ENCODE results near the gene PKP1. TPM values are rescaled to one million over a fixed set of nuclear protein-coding genes. Genes with fewer than 3 reads are reported as not detected.
"Not testable (repeated sequence)": the region's sequence is repeated elsewhere in the genome, so short reads cannot be mapped to it uniquely, and the experiment has no call there.

Gene PKP1, protein sequence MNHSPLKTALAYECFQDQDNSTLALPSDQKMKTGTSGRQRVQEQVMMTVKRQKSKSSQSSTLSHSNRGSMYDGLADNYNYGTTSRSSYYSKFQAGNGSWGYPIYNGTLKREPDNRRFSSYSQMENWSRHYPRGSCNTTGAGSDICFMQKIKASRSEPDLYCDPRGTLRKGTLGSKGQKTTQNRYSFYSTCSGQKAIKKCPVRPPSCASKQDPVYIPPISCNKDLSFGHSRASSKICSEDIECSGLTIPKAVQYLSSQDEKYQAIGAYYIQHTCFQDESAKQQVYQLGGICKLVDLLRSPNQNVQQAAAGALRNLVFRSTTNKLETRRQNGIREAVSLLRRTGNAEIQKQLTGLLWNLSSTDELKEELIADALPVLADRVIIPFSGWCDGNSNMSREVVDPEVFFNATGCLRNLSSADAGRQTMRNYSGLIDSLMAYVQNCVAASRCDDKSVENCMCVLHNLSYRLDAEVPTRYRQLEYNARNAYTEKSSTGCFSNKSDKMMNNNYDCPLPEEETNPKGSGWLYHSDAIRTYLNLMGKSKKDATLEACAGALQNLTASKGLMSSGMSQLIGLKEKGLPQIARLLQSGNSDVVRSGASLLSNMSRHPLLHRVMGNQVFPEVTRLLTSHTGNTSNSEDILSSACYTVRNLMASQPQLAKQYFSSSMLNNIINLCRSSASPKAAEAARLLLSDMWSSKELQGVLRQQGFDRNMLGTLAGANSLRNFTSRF
- 1 to 10 TPM in 1 of 2 donors, under 1 TPM in 1; 0.83 to 2.8 TPM for total RNA-seq
- long read RNA-seq, donor 1: 0 reads
- long read RNA-seq, donor 2, partial matches to known transcripts: 1 of 4 reads
- long read RNA-seq, donor 2, other reads (novel, unspliced or antisense): 3 of 4 reads

DNA sequence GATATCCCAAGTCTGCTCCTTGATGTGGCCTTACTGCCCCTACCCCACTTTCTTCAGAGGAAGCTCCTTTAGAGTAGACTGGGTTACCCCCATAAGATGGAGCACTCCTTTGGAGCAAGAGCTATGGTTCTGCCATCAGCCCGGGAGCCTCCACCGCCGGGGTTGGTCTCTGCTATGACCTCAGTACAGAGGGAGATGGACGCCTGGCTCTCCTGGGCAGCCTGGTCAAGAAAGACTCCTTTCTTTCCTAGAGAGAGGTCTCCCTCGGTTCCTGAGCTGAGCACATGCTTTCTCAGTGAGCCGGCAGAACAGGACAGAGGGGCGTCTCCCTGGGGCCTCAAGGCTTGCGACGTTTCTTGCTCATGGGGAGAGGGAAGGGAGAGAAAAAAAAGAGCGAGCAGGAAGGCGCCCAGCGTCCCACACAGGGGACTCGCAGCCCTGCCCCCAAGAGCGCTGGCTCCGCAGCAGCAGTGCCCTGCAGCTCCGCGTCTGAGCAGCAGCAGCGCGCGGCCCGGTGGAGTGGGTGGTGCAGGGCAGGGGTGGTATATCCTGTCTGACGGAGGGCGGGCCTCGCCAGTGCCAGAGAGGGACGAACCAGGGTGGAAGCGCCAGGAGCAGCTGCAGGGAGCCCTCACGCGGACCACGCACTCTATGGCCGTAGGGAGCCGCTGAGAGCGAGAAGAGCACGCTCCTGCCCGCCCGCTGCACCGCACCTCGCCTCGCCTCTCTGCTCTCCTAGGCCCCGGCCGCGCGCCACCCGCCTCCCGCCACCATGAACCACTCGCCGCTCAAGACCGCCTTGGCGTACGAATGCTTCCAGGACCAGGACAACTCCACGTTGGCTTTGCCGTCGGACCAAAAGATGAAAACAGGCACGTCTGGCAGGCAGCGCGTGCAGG lies at the start of gene PKP1:
PKP1 (plus strand) TSS at position 576 of the 899 bp plus-strand sequence; CDS start at position 773, 197 bp downstream.
- intact Hi-C loops (cut with DNase I): no loop called here
- DNase-seq (ENCODE audit: low spot score): peak; percentile 84

DNA sequence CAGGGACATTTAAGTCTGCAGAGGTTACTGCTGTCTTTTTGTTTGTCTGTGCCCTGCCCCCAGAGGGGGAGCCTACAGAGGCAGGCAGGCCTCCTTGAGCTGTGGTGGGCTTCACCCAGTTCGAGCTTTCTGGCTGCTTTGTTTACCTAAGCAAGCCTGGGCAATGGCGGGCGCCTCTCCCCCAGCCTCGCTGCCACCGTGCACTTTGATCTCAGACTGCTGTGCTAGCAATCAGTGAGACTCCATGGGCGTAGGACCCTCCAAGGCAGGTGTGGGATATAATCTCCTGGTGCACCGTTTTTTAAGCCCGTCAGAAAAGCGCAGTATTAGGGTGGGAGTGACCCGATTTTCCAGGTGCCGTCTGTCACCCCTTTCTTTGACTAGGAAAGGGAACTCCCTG lies 43.7 kb upstream of the PKP1 start:
- DNase-seq (ENCODE audit: low spot score): peak; percentile 18
- intact Hi-C loops (cut with DNase I): not testable (repeated sequence)

DNA sequence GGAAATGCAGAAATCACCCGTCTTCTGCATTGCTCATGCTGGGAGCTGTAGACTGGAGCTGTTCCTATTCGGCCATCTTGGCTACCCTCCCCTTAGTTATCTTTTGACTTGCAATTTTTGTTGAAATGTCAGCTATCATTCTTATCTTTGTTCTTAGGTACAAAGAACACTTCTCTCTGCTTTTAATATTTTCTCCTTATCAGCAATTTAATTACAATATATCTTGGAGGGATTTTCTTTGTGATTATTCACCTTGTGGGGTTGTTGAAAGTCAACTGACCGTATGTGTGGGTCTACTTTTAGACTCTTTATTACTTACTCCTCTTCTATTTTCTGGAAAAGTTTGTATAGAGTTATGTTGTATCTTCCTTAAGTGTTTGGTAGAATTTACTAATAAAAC lies 43.1 kb upstream of the PKP1 start:
- intact Hi-C loops (cut with DNase I): no loop called here
- no peak for DNase-seq (ENCODE audit: low spot score)

DNA sequence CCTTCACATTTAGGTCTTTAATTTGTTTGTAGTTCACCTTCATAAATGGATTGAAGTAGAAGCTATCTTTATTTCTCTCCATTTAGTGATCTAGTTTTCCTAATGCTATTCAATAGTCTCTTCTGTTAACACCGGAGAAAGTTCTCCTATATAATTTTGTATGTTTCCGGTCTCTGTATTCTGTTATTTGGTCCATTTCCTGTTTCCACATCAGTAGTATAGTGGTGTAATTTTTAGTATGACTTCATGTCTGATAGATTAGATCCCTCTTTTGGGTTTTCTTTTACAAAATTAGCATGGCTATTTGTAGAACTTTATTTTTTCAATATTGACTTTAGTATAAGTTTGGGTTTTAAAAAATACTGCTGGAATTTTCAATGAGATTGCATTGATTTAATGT lies 41.6 kb upstream of the PKP1 start:
- intact Hi-C loops (cut with DNase I): no loop called here
- no peak for DNase-seq (ENCODE audit: low spot score)

DNA sequence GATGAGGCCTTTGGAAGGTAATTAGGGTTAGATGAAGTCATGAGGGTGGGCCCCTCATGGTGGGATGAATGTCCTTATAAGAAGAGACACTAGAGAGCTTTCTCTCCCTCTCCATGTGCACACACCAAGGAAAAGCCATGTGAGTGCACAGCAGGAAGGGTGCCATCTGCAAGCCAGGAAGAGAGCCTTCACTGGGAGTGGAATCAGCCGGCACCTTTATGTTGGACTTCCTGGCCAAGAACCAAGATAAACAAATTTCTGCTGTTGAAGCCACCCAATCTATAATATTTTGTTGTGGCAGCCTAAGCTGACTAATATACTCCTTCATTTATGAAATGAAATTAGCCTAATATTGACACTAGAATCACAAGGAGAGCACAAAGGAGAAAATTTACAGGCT lies 38.2 kb upstream of the PKP1 start:
- intact Hi-C loops (cut with DNase I): no loop called here

DNA sequence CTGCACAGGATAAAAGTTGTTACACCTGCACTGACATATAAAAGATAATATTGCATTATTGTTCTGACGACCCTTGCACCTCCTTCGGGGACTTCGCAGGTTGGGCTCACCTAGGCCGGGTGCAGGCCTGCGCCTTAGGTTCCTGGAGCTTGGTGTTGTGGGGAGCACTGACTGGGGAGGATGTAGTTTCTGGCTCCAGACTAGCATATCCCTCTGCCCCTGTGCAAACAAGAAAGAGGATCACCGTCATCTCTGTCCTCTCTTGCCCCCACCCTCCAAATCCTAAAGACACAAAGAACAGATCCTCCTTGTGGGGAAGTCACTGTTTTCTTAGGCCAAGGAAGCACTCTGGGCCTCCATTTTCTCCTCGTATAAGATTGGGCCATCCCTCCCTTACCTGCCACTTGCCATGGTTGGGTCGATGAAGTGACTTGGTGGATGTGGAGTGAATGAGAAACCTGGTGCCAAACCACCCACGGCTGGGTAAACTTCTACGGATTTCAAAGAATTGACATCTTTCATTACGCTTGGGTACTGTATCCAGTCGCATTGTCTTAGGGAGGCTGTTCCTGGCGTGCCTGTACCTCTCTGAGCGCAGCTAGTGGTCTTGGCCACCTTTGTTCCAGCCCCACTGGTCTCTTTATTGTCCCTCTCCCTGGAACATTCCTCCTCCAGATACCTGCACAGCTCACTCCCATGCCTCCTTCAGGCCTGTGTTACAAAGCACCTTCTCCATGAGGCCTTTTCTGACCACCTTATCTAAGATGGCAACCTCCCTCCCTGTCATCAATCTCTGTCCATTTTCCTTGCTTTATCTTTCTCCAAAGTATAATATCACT lies 34.4 kb upstream of the PKP1 start:
- DNase-seq (ENCODE audit: low spot score): peak; percentile 13
- intact Hi-C loops (cut with DNase I): no loop called here

More for the DNA sequence above, 38.2 kb upstream of the PKP1 start:
- DNase-seq (ENCODE audit: low spot score): no peak

DNA sequence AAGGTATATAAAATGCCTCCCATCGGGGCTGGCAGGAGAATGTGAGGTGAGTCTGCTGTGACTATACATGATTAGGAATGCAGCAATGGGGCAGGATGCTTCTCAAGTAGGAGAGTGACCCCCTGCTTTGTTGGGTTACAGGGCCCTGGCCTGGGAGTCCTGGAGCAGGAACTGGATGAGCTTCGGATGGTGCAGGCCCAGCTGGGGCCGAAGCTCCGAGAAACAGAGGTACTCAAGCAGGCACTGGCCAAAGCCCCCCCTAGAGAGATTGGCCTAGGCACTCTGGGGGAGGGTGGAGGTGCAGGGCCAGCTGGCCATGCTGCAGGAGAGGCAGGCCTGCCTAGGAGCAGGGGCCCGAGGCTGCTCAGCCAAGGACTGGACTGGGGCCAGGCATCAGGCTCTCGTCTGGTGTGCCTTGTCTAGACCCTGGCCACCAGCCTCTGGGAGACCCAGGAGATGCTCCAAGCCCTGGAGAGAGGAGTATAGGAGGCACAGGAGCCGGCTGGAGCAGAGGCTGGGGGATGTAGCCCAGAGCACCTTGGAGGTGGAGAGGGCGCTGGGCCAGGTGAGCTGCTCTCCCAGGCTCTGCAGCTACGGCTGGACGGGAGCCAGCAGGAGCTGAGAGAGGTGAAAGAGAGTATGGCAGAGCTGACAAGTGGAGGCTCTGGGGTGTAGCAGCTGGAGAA lies 32.8 kb upstream of the PKP1 start:
- DNase-seq (ENCODE audit: low spot score): peak; percentile 77
- intact Hi-C loops (cut with DNase I): loop anchor here in 1 of 2 donors (5.0 to 10.0 kb wide), 2 partner anchors 112 to 154 kb away; no protein-coding TSS in a partner anchor

DNA sequence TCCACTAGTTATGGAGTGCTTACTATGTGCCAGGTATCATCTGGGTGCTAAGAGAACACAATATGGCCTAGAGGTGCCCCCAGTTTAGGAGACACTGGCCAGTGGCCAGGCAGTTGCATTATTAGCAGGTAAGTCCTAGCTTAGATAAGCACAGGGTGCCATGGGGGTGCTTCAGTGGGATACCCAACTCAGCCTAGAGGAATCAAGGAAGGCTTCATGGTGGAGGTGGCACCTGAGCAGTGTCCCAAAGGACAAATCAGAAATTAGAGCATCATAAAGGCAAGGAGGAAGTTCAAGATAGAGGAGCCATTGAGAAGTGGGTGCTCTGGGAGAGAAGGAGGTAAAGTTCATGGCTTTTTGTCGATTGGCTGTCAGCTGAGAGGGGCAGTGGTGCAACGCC lies 31.9 kb upstream of the PKP1 start:
- intact Hi-C loops (cut with DNase I): loop anchor here in 1 of 2 donors (5.0 to 10.0 kb wide), 2 partner anchors 111 to 153 kb away; no protein-coding TSS in a partner anchor
- peak; percentile 62 for DNase-seq (ENCODE audit: low spot score)

DNA sequence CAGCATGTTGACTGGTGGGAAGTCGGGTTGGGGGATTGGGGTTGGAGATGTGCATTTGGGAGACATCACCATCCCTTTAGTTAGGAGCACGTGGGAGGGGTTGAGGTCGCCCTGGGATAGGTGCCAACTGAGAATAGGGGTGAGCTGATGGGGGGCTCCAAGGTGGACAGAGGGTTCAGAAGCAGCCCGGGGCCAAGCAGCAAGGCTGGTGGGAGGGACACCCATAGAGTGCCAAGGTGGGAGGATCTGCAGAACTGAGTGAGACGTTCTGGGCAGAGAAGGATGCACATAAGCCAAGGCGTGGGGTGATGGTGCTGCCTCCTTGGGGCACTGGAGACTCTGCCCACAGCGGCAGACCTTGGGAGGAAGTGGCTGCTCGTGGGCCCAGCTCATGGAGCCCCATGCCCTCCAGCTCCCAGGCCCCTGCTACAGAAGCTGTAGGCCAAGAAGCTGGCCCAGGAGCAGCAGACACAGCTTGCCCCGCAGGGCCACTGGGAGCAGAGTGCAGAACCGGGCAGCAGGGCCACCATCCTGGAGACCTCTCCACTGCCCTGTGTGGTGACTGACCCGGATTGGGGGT lies 31.4 kb upstream of the PKP1 start:
- intact Hi-C loops (cut with DNase I): loop anchor here in 1 of 2 donors (5.0 to 10.0 kb wide), 2 partner anchors 110 to 153 kb away; no protein-coding TSS in a partner anchor
- peak; percentile 66 for DNase-seq (ENCODE audit: low spot score)

DNA sequence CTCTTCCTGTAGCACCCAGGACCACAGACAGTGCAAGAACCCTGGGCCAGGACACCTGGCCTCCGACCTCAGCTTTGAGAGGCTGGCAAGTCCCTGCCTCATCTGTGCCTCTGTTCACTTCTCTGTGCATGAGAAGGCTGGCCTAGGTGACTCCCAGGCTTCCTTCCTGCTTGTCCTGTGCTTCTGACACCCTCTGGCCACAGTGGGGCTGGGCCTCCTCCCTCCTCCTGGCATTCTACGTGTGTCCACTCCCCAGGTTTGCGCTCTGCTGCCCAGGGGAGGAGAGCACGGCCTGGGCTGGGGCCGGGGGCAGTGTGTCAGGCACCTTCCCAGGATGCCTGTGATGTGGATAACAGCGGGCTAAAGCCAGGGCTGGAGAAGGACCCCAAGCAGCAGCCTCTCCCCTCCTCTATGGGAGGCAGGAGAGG lies 30.3 kb upstream of the PKP1 start:
- intact Hi-C loops (cut with DNase I): loop anchor here in 1 of 2 donors (5.0 to 10.0 kb wide), 2 partner anchors 109 to 152 kb away; no protein-coding TSS in a partner anchor
- DNase-seq (ENCODE audit: low spot score): peak; percentile 31

DNA sequence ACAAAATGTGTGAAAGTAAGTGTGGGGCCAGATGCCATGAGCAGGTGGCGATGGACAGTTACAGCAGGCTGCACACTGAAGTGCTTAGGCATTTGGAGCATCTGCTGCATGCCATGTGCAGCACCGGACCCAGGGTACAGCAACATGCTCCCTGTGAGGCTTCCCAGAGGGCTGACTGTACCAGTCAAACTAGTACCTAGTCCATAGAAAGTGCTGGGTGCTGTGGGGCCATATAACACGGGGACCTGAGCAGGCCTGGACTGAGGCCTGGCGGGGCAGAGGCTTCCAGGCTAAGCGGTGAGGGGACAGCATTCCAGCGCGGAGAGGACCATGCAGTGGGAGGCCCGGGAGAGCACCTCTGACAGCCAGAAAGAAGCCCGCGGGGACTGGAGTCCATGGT lies 29.9 kb upstream of the PKP1 start:
- intact Hi-C loops (cut with DNase I): loop anchor here in 1 of 2 donors (5.0 to 10.0 kb wide), 2 partner anchors 109 to 151 kb away; no protein-coding TSS in a partner anchor
- peak; percentile 65 for DNase-seq (ENCODE audit: low spot score)

DNA sequence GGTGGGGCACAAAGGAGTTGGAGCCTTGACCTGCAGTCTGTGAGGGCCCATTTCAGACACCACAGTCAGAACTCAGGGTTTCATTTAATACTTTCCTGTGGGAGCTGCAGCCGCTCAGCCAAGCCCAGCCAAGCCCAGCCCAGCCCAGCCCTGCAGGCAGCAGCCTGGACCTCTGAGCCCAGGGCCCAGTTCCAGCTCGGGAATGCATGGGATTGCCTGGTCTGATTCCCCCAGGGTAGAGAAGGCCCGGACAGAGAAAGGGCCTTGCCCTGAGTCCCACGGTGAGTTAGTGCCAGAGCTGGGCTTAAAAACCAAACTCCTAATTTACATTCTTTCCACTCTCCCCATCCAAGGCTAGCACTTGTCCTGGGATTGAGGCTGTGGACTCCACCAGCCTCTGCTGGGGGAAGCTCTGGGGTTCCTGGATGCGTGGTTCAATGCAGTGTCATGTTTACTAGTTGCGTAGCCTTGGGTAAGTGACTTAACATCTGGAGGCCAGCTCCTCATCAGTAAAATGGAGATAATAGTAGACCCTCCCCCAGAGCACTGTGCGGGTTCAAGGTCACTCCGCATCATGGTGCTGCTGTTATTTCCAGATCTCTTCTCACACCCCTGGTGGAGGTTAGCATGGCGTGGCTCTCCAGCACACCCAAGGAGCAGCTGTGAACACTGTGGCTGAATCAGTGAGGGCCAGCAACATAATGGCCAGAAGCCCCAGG lies 29.2 kb upstream of the PKP1 start:
- DNase-seq (ENCODE audit: low spot score): peak; percentile 62
- intact Hi-C loops (cut with DNase I): loop anchor here (2.0 to 10.0 kb wide), 3 partner anchors 101 to 151 kb away; no protein-coding TSS in a partner anchor

DNA sequence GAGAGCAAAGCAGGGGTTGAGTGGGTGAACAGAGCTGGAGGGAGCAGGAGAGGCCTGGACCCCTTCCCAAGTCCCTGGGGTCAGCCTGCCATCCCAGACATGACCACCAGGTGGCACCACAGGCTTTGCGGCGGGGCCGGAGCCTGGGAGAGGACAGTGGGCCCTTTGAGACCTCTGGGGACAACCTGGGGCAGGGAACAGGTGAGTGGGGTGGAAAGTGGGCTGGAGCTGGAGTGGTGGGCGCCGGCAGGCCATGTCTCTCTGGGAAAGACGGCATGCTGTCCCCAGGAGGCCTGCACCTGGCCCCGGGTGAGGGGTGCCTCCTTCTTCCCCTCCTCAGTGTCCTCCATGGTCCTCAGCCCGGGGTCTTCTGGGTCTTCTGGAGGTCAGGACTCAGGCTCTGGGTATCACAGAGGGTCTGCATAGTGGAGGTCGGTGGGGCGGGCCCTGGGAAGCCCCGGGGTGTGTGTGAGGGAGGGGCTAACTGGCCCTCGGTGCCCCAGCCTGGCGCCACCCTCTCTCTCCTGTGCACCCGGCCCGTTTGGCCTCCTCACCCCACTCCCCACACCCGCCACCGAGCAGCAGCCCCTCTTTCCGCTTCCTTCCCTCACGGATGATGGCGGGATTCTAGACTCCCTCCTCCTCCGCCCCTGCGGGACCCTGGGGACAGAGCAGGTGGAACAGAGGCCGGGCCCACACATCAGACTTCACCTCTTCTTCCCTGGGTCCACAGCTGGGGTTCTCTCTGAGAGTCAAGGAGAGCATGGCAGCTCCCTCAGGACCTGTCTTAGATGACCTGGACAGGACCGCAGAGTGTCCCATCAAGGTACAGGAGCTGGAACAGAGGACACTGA lies 28.5 kb upstream of the PKP1 start:
- peak; percentile 90 for DNase-seq (ENCODE audit: low spot score)
- intact Hi-C loops (cut with DNase I): loop anchor here (2.0 to 10.0 kb wide), 3 partner anchors 100 to 150 kb away; no protein-coding TSS in a partner anchor

DNA sequence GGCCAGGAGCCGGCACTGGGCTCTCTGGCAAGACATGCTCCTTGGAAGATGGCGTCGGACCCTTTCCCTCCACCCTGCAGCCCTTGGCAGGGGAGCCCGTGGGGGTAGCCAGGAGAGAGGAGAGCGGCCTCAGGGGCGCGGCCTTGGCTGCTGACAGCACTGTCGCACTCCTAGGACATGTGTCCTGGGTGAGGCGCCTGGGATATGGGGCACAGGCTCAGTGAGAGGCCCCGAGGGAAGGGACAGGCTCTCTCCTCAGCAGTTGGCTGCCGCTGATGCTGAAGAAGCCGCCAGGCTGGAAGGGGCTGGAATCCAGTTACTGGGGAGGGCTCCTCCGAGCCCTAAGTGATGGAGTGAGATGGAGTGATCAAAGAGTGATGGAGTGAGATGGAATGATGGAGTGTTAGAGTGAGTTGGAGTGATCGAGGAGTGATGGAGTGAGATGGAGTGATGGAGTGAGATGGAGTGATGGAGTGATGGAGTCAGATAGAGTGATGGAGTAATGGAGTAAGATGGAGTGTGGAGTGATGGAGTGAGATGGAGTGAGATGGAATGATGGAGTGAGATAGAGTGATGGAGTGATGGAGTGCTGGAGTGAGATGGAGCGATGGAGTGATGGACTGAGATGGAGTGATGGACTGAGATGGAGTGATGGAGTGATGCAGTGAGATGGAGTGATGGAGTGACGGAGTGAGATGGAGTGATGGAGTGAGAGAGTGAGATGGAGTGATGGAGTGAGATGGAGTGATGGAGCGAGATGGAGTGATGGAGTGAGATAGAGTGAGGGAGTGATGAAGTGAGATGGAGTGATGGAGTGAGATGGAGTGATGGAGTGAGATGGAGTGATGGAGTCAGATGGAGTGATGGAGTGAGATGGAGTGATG lies 27.6 kb upstream of the PKP1 start:
- intact Hi-C loops (cut with DNase I): loop anchor here (2.0 to 10.0 kb wide), 2 partner anchors 99 to 149 kb away; no protein-coding TSS in a partner anchor
- DNase-seq (ENCODE audit: low spot score): peak; percentile 75

All from posterior vena cava (tissue), 2 donors.